Mammary epithelial cell (primary cell): ENCODE measurements around the gene CREBBP.

Experiments used
- EZH2 ChIP-seq: IDR thresholded peaks from 2 replicates; pipeline ENCODE4 v1.6.1; 2012; ENCODE audit warnings: low read length, inconsistent platforms, borderline replicate concordance
- TF ChIP-seq, protein P1 (sequence below), 2 donors: IDR thresholded peaks in 1 of 2; conservative IDR thresholded peaks in 1 of 2; 2 replicates each; pipeline ENCODE4 v1.5.1; 2011 to 2012; ENCODE audit warnings: inconsistent platforms in 2 of 2, low read length in 2 of 2, mild to moderate bottlenecking in 2 of 2, control low read depth in 1 of 2, low read depth in 1 of 2; ENCODE audit not compliant: insufficient read depth in 1 of 2; ENCODE audit errors: extremely low read depth in 1 of 2

DNA sequence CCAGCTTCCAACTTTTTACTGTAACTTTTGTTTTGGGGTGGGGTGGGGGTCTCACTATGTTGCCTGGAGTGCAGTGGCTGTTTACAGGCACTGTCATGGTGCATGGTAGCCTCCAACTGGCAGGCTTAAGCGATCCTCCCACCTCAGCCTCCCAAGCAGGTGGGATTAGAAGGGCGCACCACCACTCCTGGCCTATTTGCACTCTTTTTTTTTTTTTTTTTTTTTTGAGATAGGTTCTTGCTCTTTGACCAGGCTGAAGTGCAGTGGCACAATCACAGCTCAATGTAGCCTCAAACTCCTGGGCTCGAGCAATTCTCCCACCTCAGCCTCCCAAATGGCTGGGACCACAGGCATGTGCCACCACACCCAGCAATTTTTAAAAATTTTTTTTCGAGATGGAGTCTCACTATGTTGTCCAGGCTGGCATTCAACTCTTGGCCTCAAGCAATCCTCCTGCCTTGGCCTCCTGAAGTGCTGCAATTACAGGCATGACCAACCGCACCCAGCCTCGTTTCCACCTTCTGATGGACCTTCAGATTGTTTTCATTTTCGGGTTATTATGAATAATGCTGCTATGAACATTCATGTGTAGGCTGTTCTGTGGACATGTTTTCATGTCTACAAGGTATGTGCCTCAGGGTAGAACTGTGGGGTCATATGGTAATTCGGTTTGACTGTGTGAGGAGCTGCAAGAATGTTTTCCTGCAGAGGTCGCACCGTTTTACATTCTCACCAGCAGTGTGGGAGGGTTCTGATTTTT lies 174.1 kb downstream of the CREBBP start:
- TF ChIP-seq, protein P1, sequence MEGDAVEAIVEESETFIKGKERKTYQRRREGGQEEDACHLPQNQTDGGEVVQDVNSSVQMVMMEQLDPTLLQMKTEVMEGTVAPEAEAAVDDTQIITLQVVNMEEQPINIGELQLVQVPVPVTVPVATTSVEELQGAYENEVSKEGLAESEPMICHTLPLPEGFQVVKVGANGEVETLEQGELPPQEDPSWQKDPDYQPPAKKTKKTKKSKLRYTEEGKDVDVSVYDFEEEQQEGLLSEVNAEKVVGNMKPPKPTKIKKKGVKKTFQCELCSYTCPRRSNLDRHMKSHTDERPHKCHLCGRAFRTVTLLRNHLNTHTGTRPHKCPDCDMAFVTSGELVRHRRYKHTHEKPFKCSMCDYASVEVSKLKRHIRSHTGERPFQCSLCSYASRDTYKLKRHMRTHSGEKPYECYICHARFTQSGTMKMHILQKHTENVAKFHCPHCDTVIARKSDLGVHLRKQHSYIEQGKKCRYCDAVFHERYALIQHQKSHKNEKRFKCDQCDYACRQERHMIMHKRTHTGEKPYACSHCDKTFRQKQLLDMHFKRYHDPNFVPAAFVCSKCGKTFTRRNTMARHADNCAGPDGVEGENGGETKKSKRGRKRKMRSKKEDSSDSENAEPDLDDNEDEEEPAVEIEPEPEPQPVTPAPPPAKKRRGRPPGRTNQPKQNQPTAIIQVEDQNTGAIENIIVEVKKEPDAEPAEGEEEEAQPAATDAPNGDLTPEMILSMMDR (conservative IDR thresholded peaks at IDR 0.05 in 1 of 2, IDR thresholded peaks at IDR 0.05 in 1 of 2; ENCODE audit: extremely low read depth in 1 of 2, insufficient read depth in 1 of 2, low read depth in 1 of 2, low read length in 2 of 2), result no peak
- no peak for TF ChIP-seq EZH2
